GM12878 (cell line): Measurements from ENCODE around the gene LETM1. TPM values are rescaled to one million over a fixed set of nuclear protein-coding genes. Genes with fewer than 3 reads are reported as not detected.
A peak's percentile ranks its signal among the peaks of the same experiment; 100 is the strongest.

Source experiments
- ATAC-seq: fragments of 200-7000 bp; cut with Tn5 transposase; 3 replicates; pipeline ENCODE4 v1.9.1; 2020; ENCODE audit warnings: mild to moderate bottlenecking, moderate library complexity
- BruUV-seq: library from RNA; stranded (reverse); fragments of 400-500 nt; replicated peaks from 2 replicates; lab custom pipeline; 2021; lab: Mats Ljungman, UMichigan
- CTCF ChIA-PET: fragments of 300-600 bp; sonication (Branson Sonifier 250); formaldehyde crosslinking; extraction: SDS; loops from one replicate; lab custom pipeline; 2021; ENCODE audit warnings: inconsistent platforms; lab: Yijun Ruan, JAX
- POLR2A ChIA-PET: fragments of 350-600 bp; formaldehyde crosslinking; extraction: SDS; loops from one replicate; lab custom pipeline; 2021; ENCODE audit warnings: inconsistent platforms; lab: Charles Lee
- RAD21 ChIA-PET: fragments of 300-600 bp; sonication (Branson Sonifier 250); formaldehyde crosslinking; loops from one replicate; lab custom pipeline; 2023; ENCODE audit warnings: antibody characterized with exemption; ENCODE audit not compliant: unreplicated experiment; lab: Charles Lee
- SMC1A ChIA-PET: fragments of 300-600 bp; sonication (Branson Sonifier 250); formaldehyde crosslinking; loops from one replicate; lab custom pipeline; 2023; ENCODE audit not compliant: unreplicated experiment, uncharacterized antibody; lab: Charles Lee
- DNase-seq: peaks from one replicate; pipeline ENCODE4 v3.0.0-alpha.2; 2011; ENCODE audit warnings: low read depth, low spot score
- FAIRE-seq: peaks from 3 replicates; lab custom pipeline; 2011; peaks lifted over from hg19 to GRCh38; lab: Jason Lieb, UNC
- H2AFZ ChIP-seq: 2 replicates; pipeline ENCODE4 v1.6.0; 2011; ENCODE audit warnings: low read depth, low read length, control low read depth; ENCODE audit not compliant: control insufficient read depth
- H3K27ac ChIP-seq: 2 replicates; pipeline ENCODE4 v1.5.1; 2011; ENCODE audit warnings: control low read depth; ENCODE audit not compliant: control insufficient read depth, insufficient read depth
- H3K27me3 ChIP-seq, 2 experiments: replicated peaks in 1 of 2; 2 replicates each; pipeline versions ENCODE4 v1.6.0 to v1.6.1; 2011; ENCODE audit warnings: low read length in 1 of 2; ENCODE audit not compliant: control insufficient read depth in 2 of 2, insufficient read depth in 2 of 2
- H3K36me3 ChIP-seq, 2 experiments: 2 replicates each; pipeline ENCODE4 v1.5.1; 2011; ENCODE audit warnings: low read length in 1 of 2; ENCODE audit not compliant: control insufficient read depth in 2 of 2, insufficient read depth in 2 of 2
- H3K4me1 ChIP-seq: 2 replicates; pipeline ENCODE4 v1.6.1; 2011; ENCODE audit warnings: mild to moderate bottlenecking, low read length, moderate library complexity, mixed read lengths; ENCODE audit not compliant: control insufficient read depth, insufficient read depth
- H3K4me2 ChIP-seq: 2 replicates; pipeline ENCODE4 v1.6.0; 2011; ENCODE audit warnings: control low read depth; ENCODE audit not compliant: control insufficient read depth, insufficient read depth
- H3K4me3 ChIP-seq: fragments of 200-600 bp; sonication (generic); 2 replicates; pipeline ENCODE4 v1.5.1; 2016
- H3K79me2 ChIP-seq: 2 replicates; pipeline ENCODE4 v1.6.0; 2011; ENCODE audit warnings: low read length; ENCODE audit not compliant: control insufficient read depth, insufficient read depth
- H3K9ac ChIP-seq: 2 replicates; pipeline ENCODE4 v1.8.0; 2011; ENCODE audit warnings: low read length, control low read depth, mixed read lengths; ENCODE audit not compliant: control insufficient read depth, insufficient read depth
- H3K9me3 ChIP-seq: replicated peaks from 3 replicates; pipeline ENCODE4 v1.5.1; 2011; ENCODE audit warnings: mild to moderate bottlenecking, low read length; ENCODE audit not compliant: control insufficient read depth, insufficient read depth
- H4K20me1 ChIP-seq: 2 replicates; pipeline ENCODE4 v1.6.0; 2011; ENCODE audit not compliant: control insufficient read depth, insufficient read depth
- ATF2 ChIP-seq: IDR thresholded peaks from 2 replicates; pipeline ENCODE4 v1.6.1; 2012; ENCODE audit warnings: low read length, inconsistent platforms
- ATF7 ChIP-seq: fragments of 450-650 bp; IDR thresholded peaks from 2 replicates; pipeline ENCODE4 v1.6.1; 2016; ENCODE audit warnings: low read depth, mild to moderate bottlenecking
- BCL11A ChIP-seq: IDR thresholded peaks from 2 replicates; pipeline ENCODE4 v1.6.1; 2011; ENCODE audit warnings: low read depth, low read length
- BHLHE40 ChIP-seq, 2 experiments: fragments of 450-650 bp in 1 of 2; IDR thresholded peaks; 2 replicates each; pipeline ENCODE4 v1.6.1; 2011 to 2017; ENCODE audit warnings: low read depth in 2 of 2, borderline replicate concordance in 1 of 2, improper control_type of control experiment in 1 of 2, low read length in 1 of 2, mild to moderate bottlenecking in 1 of 2
- CEBPB ChIP-seq, 2 experiments: fragments of 150-350 bp in 1 of 2; IDR thresholded peaks; 2 replicates each; pipeline ENCODE4 v1.6.1; 2012 to 2014; ENCODE audit warnings: low read depth in 2 of 2, low read length in 2 of 2, borderline replicate concordance in 1 of 2, inconsistent platforms in 1 of 2
- CREB1 ChIP-seq: IDR thresholded peaks from 2 replicates; pipeline ENCODE4 v1.6.1; 2012; ENCODE audit warnings: low read depth, mild to moderate bottlenecking, inconsistent platforms
- EED ChIP-seq: sonication (generic); IDR thresholded peaks from 2 replicates; pipeline ENCODE4 v1.6.1; 2016; ENCODE audit warnings: antibody characterized with exemption, low read depth
- IRF4 ChIP-seq: IDR thresholded peaks from 2 replicates; pipeline ENCODE4 v1.6.1; 2011; ENCODE audit warnings: low read depth, low read length
- MLLT1 ChIP-seq: fragments of 450-650 bp; IDR thresholded peaks from 2 replicates; pipeline ENCODE4 v1.6.1; 2016; ENCODE audit warnings: mild to moderate bottlenecking
- MTA2 ChIP-seq: fragments of 450-650 bp; IDR thresholded peaks from 2 replicates; pipeline ENCODE4 v1.6.1; 2016; ENCODE audit warnings: low read depth, mild to moderate bottlenecking, moderate library complexity
- NR2C1 ChIP-seq: fragments of 450-650 bp; IDR thresholded peaks from 2 replicates; pipeline ENCODE4 v1.6.1; 2017; ENCODE audit warnings: antibody characterized with exemption, mild to moderate bottlenecking, moderate library complexity
- PAX8 ChIP-seq: fragments of 450-650 bp; IDR thresholded peaks from 2 replicates; pipeline ENCODE4 v1.6.1; 2017; ENCODE audit warnings: mild to moderate bottlenecking, moderate library complexity
- SMARCA5 ChIP-seq: fragments of 450-650 bp; IDR thresholded peaks from 2 replicates; pipeline ENCODE4 v1.6.1; 2017; ENCODE audit warnings: mild to moderate bottlenecking
- SP1 ChIP-seq: IDR thresholded peaks from one replicate; pipeline ENCODE4 v1.6.1; 2011; ENCODE audit warnings: low read depth, low read length
- SUPT20H ChIP-seq: IDR thresholded peaks from 2 replicates; pipeline ENCODE4 v1.6.1; 2011; ENCODE audit warnings: low read depth, mild to moderate bottlenecking, low read length, moderate library complexity, borderline replicate concordance; ENCODE audit not compliant: control insufficient read depth
- ZBED1 ChIP-seq: IDR thresholded peaks from 2 replicates; pipeline ENCODE4 v1.6.1; 2016; ENCODE audit warnings: borderline replicate concordance
- ZNF217 ChIP-seq: fragments of 450-650 bp; IDR thresholded peaks from 2 replicates; pipeline ENCODE4 v1.6.1; 2017; ENCODE audit warnings: antibody characterized with exemption, mild to moderate bottlenecking
- ZNF384 ChIP-seq: IDR thresholded peaks from 2 replicates; pipeline ENCODE4 v1.6.1; 2012; ENCODE audit warnings: low read depth, mild to moderate bottlenecking, low read length, improper control_type of control experiment, borderline replicate concordance
- ZSCAN29 ChIP-seq: fragments of 450-650 bp; IDR thresholded peaks from 2 replicates; pipeline ENCODE4 v1.6.1; 2017; ENCODE audit warnings: mild to moderate bottlenecking, moderate library complexity
- WGBS: methylation state at CpG from one replicate; pipeline ENCODE4 v1.1.6; 2016; ENCODE audit warnings: low lambda C conversion rate; ENCODE audit not compliant: insufficient replicate concordance, insufficient coverage; ENCODE audit errors: missing lambda C conversion rate; 5-methylcytosine and 5-hydroxymethylcytosine counted together
- in situ Hi-C: fragments of 300-500 bp; cut with MboI; formaldehyde crosslinking; loops from 9 replicates; pipeline ENCODE4 v1.14.3; 2018; ENCODE audit warnings: mixed read lengths
- intact Hi-C: fragments of 100-400 bp; cut with micrococcal nuclease; formaldehyde crosslinking; loops from one replicate; pipeline ENCODE4 v1.14.2; 2022; ENCODE audit not compliant: unreplicated experiment
- polyA plus RNA-seq, 11 experiments: library from polyadenylated mRNA; depleted of rRNA in 4 of 11; unstranded in 6 of 11; stranded (reverse) in 5 of 11; fragments of >200 nt; fragmentation: Nextera tagmentation in 4 of 11; fragmentation: Illumina TruSeq in 1 of 11; extraction: Ambion mirVana in 4 of 11; extraction: Trizol in 1 of 11; gene quantifications; 1 replicate in 1 of 11; 2 replicates in 10 of 11; pipeline versions ENCODE4 v1.2.1 to v1.2.3, GENCODE V29; 2011 to 2016; ENCODE audit warnings: inconsistent platforms in 2 of 11, missing spikeins in 2 of 11, low read depth in 1 of 11
- total RNA-seq, 4 experiments: library from RNA; depleted of rRNA in 3 of 4; stranded (reverse); fragments of >200 nt in 3 of 4; fragmentation: Illumina TruSeq in 1 of 4; extraction: Trizol in 1 of 4; gene quantifications; 2 replicates each; pipeline versions ENCODE4 v1.2.1 to v1.2.3, GENCODE V29; 2013 to 2021
- TF ChIP-seq, protein P1 (sequence below): fragments of 150-350 bp; IDR thresholded peaks from 2 replicates; pipeline ENCODE4 v1.6.1; 2014; ENCODE audit warnings: mild to moderate bottlenecking, low read depth, low read length

Gene LETM1
- total and polyA plus RNA-seq, 10 of the 15 experiments (the other 5 are each of a cell fraction or from before 2014, with no cell fraction given) = 2.6 to 65.2 (median 30.2) TPM

- ChIA-PET RAD21 (interaction anchor here (0.6 to 2.4 kb wide), 2 partner anchors 22 to 44 kb away, joined by 3 to 11 read pairs; no protein-coding TSS in a partner anchor), CTCF (interaction anchor here (1.0 to 3.2 kb wide), 5 partner anchors 9 to 46 kb away, joined by 3 to 16 read pairs (median 4); no protein-coding TSS in a partner anchor), SMC1A (interaction anchor here (1.0 to 1.3 kb wide), 2 partner anchors 14 to 44 kb away, joined by 5 to 6 read pairs; no protein-coding TSS in a partner anchor), POLR2A (interaction anchor here (1.1 to 1.3 kb wide), 2 partner anchors 14 to 18 kb away, joined by 3 to 5 read pairs; no protein-coding TSS in a partner anchor)
- Histone ChIP-seq H3K36me3 (no peaks in the 10 kb centered on the region), H4K20me1 (no peaks in the 10 kb centered on the region), H3K4me3 (peak overlapping the region; percentile 95), H3K9ac (peak overlapping the region; percentile 93), H2AFZ (peak overlapping the region; percentile 63), H3K27ac (peak overlapping the region; percentile 67), H3K9me3 (no peaks in the 10 kb centered on the region), H3K79me2 (peaks cover 60% of the 10 kb centered on the region), H3K4me1 (peaks cover 19% of the 10 kb centered on the region), H3K4me2 (peak overlapping the region; percentile 85), H3K27me3 (no peaks in the 10 kb centered on the region)
- DNase-seq = no peak
- peak; percentile 52 for FAIRE-seq
- no TSS peak for BruUV-seq
- in situ Hi-C loops (no loop called here), intact Hi-C loops (loop anchor here (1.0 kb wide), 1 partner anchor 15 kb away; no protein-coding TSS in a partner anchor)
- ATAC-seq = peak; percentile 39
- 1% methylated on average over 42 of the region's 92 CpGs for WGBS
- TF ChIP-seq EED = no peak
- TF ChIP-seq BCL11A = no peak
- TF ChIP-seq MLLT1 = no peak
- TF ChIP-seq SUPT20H = no peak
- TF ChIP-seq CEBPB (IDR thresholded peaks at IDR 0.05; ENCODE audit: borderline replicate concordance in 1 of 2, low read depth in 2 of 2, low read length in 2 of 2) = no peak
- TF ChIP-seq ZNF384 = no peak
- peak; percentile 77; the same call in 1 of the 2 replicates for TF ChIP-seq SMARCA5
- TF ChIP-seq PAX8 = no peak
- no peak for TF ChIP-seq ZBED1
- peak; percentile 67; the same call in 1 of the 2 replicates for TF ChIP-seq CREB1
- TF ChIP-seq ATF2 = no peak
- TF ChIP-seq SP1 = no peak
- no peak for TF ChIP-seq IRF4
- no peak for TF ChIP-seq NR2C1
- TF ChIP-seq ZNF217 = peak; percentile 53; the same call in 1 of the 2 replicates
- TF ChIP-seq ZSCAN29 = no peak
- no peak for TF ChIP-seq MTA2
- TF ChIP-seq ATF7 = no peak
- TF ChIP-seq, protein P1, sequence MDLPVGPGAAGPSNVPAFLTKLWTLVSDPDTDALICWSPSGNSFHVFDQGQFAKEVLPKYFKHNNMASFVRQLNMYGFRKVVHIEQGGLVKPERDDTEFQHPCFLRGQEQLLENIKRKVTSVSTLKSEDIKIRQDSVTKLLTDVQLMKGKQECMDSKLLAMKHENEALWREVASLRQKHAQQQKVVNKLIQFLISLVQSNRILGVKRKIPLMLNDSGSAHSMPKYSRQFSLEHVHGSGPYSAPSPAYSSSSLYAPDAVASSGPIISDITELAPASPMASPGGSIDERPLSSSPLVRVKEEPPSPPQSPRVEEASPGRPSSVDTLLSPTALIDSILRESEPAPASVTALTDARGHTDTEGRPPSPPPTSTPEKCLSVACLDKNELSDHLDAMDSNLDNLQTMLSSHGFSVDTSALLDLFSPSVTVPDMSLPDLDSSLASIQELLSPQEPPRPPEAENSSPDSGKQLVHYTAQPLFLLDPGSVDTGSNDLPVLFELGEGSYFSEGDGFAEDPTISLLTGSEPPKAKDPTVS = no peak
- peak in 1 of 2 experiments; percentile 45; a peak in 1 of 4 replicates for TF ChIP-seq BHLHE40 (IDR thresholded peaks at IDR 0.05; ENCODE audit: borderline replicate concordance in 1 of 2, low read depth in 2 of 2, low read length in 1 of 2)
Observed at GRCh38 chr4:1855333-1856070, 454 bp downstream of the LETM1 start.
